Esophagus squamous epithelium (tissue), 4 donors: ENCODE results near the gene PCCA.
"Not testable (repeated sequence)": the region's sequence is repeated elsewhere in the genome, so short reads cannot be mapped to it uniquely, and the experiment has no call there.

Source experiments
- CTCF ChIP-seq, 6 experiments: fragments of 450-650 bp in 4 of 6; fragments of 200-600 bp in 2 of 6; sonication (generic) in 2 of 6; IDR thresholded peaks; one replicate each; pipeline ENCODE4 v1.5.1; 2016 to 2019; ENCODE audit warnings: antibody characterized with exemption in 6 of 6, mild to moderate bottlenecking in 4 of 6, moderate library complexity in 4 of 6
- POLR2A ChIP-seq, 4 donors: fragments of 450-650 bp; IDR thresholded peaks; one replicate each; pipeline ENCODE4 v1.6.1; 2017; ENCODE audit warnings: antibody characterized with exemption in 4 of 4, mild to moderate bottlenecking in 4 of 4, moderate library complexity in 3 of 4

DNA sequence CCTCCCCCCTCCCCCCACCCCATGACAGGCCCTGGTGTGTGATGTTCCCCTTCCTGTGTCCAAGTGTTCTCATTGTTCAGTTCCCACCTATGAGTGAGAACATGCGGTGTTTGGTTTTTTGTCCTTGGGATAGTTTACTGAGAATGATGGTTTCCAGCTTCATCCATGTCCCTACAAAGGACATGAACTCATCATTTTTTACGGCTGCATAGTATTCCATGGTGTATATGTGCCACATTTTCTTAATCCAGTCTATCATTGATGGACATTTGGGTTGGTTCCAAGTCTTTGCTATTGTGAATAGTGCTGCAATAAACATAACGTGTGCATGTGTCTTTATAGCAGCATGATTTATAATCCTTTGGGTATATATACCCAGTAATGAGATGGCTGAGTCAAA is 229.6 kb downstream of the PCCA start:
- not testable (repeated sequence) for TF ChIP-seq POLR2A, CTCF (IDR thresholded peaks at IDR 0.05)
